Panc1 (cell line): ENCODE results near the gene SRXN1. TPM values are rescaled to one million over a fixed set of nuclear protein-coding genes. Genes with fewer than 3 reads are reported as not detected.

ENCODE experiments used
- ATAC-seq: fragments of 200-7000 bp; cut with Tn5 transposase; 2 replicates; pipeline ENCODE4 v1.9.1; 2020; ENCODE audit warnings: mild to moderate bottlenecking, moderate library complexity
- BruUV-seq: library from RNA; stranded (reverse); fragments of 400-500 nt; replicated peaks from 2 replicates; lab custom pipeline; 2021; lab: Mats Ljungman, UMichigan
- CTCF ChIA-PET: fragments of 300-600 bp; sonication (Branson Sonifier 250); formaldehyde crosslinking; loops from one replicate; lab custom pipeline; 2022; ENCODE audit warnings: antibody characterized with exemption; lab: Charles Lee
- POLR2A ChIA-PET: fragments of 300-600 bp; sonication (Branson Sonifier 250); formaldehyde crosslinking; loops from one replicate; lab custom pipeline; 2022; ENCODE audit warnings: antibody characterized with exemption; lab: Charles Lee
- DNase-seq: peaks from one replicate; pipeline ENCODE4 v3.0.0-alpha.2; 2010; ENCODE audit warnings: low read depth, low spot score
- H3K27ac ChIP-seq: 2 replicates; pipeline ENCODE4 v1.5.1; 2011; ENCODE audit warnings: mild to moderate bottlenecking, low read length, inconsistent platforms
- H3K27me3 ChIP-seq: fragments of 200-500 bp; sonication (Bioruptor generic); 2 replicates; pipeline ENCODE4 v1.6.0; 2014; ENCODE audit warnings: low read length, inconsistent platforms; ENCODE audit not compliant: control insufficient read depth, insufficient read depth
- H3K36me3 ChIP-seq: fragments of 200-500 bp; sonication (Bioruptor generic); 2 replicates; pipeline ENCODE4 v1.5.1; 2014; ENCODE audit warnings: inconsistent platforms, mild to moderate bottlenecking, low read length, moderate library complexity; ENCODE audit not compliant: control insufficient read depth, insufficient read depth
- H3K4me1 ChIP-seq: 2 replicates; pipeline ENCODE4 v1.5.1; 2011; ENCODE audit warnings: inconsistent platforms, mild to moderate bottlenecking, low read length, moderate library complexity; ENCODE audit not compliant: control insufficient read depth, insufficient read depth
- H3K4me3 ChIP-seq, 2 experiments: 2 replicates each; pipeline ENCODE4 v1.5.1; 2011 to 2012; ENCODE audit warnings: low read depth in 2 of 2, low read length in 2 of 2, mild to moderate bottlenecking in 2 of 2, inconsistent platforms in 1 of 2, moderate library complexity in 1 of 2
- H3K9me3 ChIP-seq: fragments of 200-500 bp; sonication (Bioruptor generic); 2 replicates; pipeline ENCODE4 v1.5.1; 2014; ENCODE audit warnings: low read depth, mild to moderate bottlenecking, inconsistent platforms, low read length, moderate library complexity; ENCODE audit not compliant: control insufficient read depth, insufficient read depth
- POLR2AphosphoS5 ChIP-seq: IDR thresholded peaks from 2 replicates; pipeline ENCODE4 v1.6.1; 2012; ENCODE audit warnings: mild to moderate bottlenecking, low read depth, low read length, moderate library complexity
- SIN3A ChIP-seq: IDR thresholded peaks from 2 replicates; pipeline ENCODE4 v1.6.1; 2012; ENCODE audit warnings: low read depth, mild to moderate bottlenecking, low read length, moderate library complexity, borderline replicate concordance; ENCODE audit not compliant: insufficient read depth
- TCF7L2 ChIP-seq: IDR thresholded peaks from 2 replicates; pipeline ENCODE4 v1.6.1; 2011; ENCODE audit warnings: mild to moderate bottlenecking, low read depth, low read length, inconsistent platforms
- in situ Hi-C: cut with HindIII; loops from 2 replicates; pipeline ENCODE4 v1.10.0; 2016; ENCODE audit warnings: low sequenced_read_pairs, low pct_unique_long_range_greater_than_20kb
- intact Hi-C: fragments of 100-400 bp; cut with micrococcal nuclease; formaldehyde crosslinking; loops from one replicate; pipeline ENCODE4 v1.10.0; 2022; ENCODE audit not compliant: unreplicated experiment
- total RNA-seq: library from RNA; stranded (reverse); gene quantifications from one replicate; pipeline ENCODE4 v1.2.1, GENCODE V29; 2021; ENCODE audit not compliant: unreplicated experiment
- TF ChIP-seq, protein P1 (sequence below): fragments of 450-650 bp; IDR thresholded peaks from 2 replicates; pipeline ENCODE4 v1.5.1; 2017; ENCODE audit warnings: mild to moderate bottlenecking
- TF ChIP-seq, protein P2 (sequence below), 2 experiments: IDR thresholded peaks; 2 replicates each; pipeline ENCODE4 v1.6.1; 2011 to 2012; ENCODE audit warnings: low read depth in 2 of 2, control low read depth in 1 of 2, low read length in 1 of 2, mild to moderate bottlenecking in 1 of 2, moderate library complexity in 1 of 2; ENCODE audit not compliant: insufficient read depth in 1 of 2

SRXN1 gene
- total RNA-seq, 1 experiment from 2014 or later, result 34.5 TPM

DNA sequence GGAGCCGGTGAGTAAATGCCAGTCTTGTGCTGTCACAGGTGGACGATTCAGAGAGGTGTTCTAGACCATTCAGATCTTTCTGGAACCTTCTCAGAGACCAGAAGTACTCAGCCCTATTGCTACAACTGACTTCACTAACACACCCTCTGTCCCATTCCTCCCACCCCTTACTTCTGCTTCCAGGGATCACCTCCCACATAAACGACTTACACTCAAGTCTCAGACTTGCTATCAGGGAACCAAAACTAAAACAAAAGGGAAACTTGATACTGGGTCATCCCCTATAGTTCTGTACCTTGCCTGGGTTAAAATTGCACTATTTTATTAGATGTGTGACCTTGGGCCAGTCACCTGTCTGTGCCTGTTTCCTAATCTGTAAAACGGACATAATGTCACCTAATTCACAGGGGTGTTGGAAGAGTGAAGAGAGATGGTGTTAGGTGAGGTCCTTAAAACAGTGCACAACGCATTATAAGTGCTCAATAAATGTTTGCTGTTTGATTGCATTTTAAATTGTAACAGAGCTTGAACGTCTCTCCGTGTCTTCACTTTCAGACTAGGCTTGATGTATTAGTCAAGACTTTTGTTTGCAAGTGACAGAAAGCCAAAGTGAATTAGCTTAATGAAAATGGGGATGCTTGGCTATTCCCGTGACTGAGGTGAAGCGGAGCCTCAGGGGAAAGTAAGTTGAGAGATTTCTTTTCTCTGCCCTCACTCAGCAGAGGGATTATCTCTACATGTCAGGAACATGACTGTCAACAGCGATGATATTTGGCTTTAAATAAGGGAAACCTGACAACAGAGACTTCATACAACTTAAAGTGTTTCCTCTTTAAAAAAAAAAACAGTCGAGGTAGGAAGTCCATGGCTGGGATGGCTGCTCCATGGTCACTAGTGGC is 3.0 kb upstream of the SRXN1 start:
- in situ Hi-C loops, result no loop called here
- Histone ChIP-seq H3K4me1 (peaks cover 17% of the 10 kb centered on the region), H3K4me3 (no peak overlapping the region), H3K36me3 (peaks cover 2% of the 10 kb centered on the region; the same call in 1 of the 2 replicates), H3K27me3 (0 out of 2 replicates have a peak, but pooled peaks cover 4% of the 10 kb centered on the region), H3K27ac (no peak overlapping the region), H3K9me3 (no peaks in the 10 kb centered on the region)
- BruUV-seq, result no TSS peak
- TF ChIP-seq, protein P1, sequence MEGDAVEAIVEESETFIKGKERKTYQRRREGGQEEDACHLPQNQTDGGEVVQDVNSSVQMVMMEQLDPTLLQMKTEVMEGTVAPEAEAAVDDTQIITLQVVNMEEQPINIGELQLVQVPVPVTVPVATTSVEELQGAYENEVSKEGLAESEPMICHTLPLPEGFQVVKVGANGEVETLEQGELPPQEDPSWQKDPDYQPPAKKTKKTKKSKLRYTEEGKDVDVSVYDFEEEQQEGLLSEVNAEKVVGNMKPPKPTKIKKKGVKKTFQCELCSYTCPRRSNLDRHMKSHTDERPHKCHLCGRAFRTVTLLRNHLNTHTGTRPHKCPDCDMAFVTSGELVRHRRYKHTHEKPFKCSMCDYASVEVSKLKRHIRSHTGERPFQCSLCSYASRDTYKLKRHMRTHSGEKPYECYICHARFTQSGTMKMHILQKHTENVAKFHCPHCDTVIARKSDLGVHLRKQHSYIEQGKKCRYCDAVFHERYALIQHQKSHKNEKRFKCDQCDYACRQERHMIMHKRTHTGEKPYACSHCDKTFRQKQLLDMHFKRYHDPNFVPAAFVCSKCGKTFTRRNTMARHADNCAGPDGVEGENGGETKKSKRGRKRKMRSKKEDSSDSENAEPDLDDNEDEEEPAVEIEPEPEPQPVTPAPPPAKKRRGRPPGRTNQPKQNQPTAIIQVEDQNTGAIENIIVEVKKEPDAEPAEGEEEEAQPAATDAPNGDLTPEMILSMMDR, result no peak
- TF ChIP-seq TCF7L2, result no peak
- TF ChIP-seq, protein P2, sequence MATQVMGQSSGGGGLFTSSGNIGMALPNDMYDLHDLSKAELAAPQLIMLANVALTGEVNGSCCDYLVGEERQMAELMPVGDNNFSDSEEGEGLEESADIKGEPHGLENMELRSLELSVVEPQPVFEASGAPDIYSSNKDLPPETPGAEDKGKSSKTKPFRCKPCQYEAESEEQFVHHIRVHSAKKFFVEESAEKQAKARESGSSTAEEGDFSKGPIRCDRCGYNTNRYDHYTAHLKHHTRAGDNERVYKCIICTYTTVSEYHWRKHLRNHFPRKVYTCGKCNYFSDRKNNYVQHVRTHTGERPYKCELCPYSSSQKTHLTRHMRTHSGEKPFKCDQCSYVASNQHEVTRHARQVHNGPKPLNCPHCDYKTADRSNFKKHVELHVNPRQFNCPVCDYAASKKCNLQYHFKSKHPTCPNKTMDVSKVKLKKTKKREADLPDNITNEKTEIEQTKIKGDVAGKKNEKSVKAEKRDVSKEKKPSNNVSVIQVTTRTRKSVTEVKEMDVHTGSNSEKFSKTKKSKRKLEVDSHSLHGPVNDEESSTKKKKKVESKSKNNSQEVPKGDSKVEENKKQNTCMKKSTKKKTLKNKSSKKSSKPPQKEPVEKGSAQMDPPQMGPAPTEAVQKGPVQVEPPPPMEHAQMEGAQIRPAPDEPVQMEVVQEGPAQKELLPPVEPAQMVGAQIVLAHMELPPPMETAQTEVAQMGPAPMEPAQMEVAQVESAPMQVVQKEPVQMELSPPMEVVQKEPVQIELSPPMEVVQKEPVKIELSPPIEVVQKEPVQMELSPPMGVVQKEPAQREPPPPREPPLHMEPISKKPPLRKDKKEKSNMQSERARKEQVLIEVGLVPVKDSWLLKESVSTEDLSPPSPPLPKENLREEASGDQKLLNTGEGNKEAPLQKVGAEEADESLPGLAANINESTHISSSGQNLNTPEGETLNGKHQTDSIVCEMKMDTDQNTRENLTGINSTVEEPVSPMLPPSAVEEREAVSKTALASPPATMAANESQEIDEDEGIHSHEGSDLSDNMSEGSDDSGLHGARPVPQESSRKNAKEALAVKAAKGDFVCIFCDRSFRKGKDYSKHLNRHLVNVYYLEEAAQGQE (IDR thresholded peaks at IDR 0.05; ENCODE audit: insufficient read depth in 1 of 2, low read depth in 2 of 2, low read length in 1 of 2), result no peak
- TF ChIP-seq SIN3A, result no peak
- TF ChIP-seq POLR2AphosphoS5, result no peak
- intact Hi-C loops, result no loop called here
- DNase-seq (no peak), ATAC-seq (no peak)
- ChIA-PET CTCF (interaction anchor here (1.3 kb wide), 1 partner anchor 83 kb away, joined by 3 read pairs; no protein-coding TSS in a partner anchor), POLR2A (no interaction called here)

DNA sequence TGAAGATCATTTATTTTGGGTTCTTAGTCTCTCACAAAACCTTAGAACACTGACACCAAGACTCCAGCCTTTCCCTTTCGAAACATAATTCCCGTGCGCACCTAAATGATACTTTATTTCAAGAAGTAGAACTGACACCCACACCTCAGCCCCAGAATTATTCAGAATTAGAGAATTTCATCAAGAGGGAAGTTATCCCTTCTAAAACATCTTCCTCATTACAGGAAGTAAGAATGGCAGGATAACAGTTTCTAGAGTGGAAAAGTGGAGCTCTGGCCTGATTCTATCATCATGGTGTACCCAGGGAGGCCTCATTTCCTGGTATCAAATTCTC is 1.4 kb upstream of the SRXN1 start:
- POLR2A ChIA-PET, result no interaction called here
- in situ Hi-C loops, result no loop called here
- Histone ChIP-seq H3K27ac (peak overlapping the region; percentile 88; the same call in 1 of the 2 replicates), H3K27me3 (0 out of 2 replicates have a peak, but pooled peaks cover 2% of the 10 kb centered on the region), H3K4me3 (no peak overlapping the region; a peak in 1 of 4 replicates), H3K4me1 (peaks cover 17% of the 10 kb centered on the region), H3K9me3 (no peaks in the 10 kb centered on the region), H3K36me3 (peaks cover 2% of the 10 kb centered on the region; the same call in 1 of the 2 replicates)
- no TSS peak for BruUV-seq
- CTCF ChIA-PET, result interaction anchor here (1.3 kb wide), 1 partner anchor 85 kb away, joined by 3 read pairs; no protein-coding TSS in a partner anchor
- ATAC-seq (no peak), DNase-seq (no peak)
- intact Hi-C loops, result no loop called here
- TF ChIP-seq, protein P2 (IDR thresholded peaks at IDR 0.05; ENCODE audit: insufficient read depth in 1 of 2, low read depth in 2 of 2, low read length in 1 of 2), result no peak
- TF ChIP-seq SIN3A, result no peak
- no peak for TF ChIP-seq POLR2AphosphoS5
